ENCODE results near the gene CELSR1. TPM values are rescaled to one million over a fixed set of nuclear protein-coding genes. Genes with fewer than 3 reads are reported as not detected.

The CELSR1 gene, protein sequence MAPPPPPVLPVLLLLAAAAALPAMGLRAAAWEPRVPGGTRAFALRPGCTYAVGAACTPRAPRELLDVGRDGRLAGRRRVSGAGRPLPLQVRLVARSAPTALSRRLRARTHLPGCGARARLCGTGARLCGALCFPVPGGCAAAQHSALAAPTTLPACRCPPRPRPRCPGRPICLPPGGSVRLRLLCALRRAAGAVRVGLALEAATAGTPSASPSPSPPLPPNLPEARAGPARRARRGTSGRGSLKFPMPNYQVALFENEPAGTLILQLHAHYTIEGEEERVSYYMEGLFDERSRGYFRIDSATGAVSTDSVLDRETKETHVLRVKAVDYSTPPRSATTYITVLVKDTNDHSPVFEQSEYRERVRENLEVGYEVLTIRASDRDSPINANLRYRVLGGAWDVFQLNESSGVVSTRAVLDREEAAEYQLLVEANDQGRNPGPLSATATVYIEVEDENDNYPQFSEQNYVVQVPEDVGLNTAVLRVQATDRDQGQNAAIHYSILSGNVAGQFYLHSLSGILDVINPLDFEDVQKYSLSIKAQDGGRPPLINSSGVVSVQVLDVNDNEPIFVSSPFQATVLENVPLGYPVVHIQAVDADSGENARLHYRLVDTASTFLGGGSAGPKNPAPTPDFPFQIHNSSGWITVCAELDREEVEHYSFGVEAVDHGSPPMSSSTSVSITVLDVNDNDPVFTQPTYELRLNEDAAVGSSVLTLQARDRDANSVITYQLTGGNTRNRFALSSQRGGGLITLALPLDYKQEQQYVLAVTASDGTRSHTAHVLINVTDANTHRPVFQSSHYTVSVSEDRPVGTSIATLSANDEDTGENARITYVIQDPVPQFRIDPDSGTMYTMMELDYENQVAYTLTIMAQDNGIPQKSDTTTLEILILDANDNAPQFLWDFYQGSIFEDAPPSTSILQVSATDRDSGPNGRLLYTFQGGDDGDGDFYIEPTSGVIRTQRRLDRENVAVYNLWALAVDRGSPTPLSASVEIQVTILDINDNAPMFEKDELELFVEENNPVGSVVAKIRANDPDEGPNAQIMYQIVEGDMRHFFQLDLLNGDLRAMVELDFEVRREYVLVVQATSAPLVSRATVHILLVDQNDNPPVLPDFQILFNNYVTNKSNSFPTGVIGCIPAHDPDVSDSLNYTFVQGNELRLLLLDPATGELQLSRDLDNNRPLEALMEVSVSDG (N-terminal part only)
- 1.6 TPM for total RNA-seq

DNA sequence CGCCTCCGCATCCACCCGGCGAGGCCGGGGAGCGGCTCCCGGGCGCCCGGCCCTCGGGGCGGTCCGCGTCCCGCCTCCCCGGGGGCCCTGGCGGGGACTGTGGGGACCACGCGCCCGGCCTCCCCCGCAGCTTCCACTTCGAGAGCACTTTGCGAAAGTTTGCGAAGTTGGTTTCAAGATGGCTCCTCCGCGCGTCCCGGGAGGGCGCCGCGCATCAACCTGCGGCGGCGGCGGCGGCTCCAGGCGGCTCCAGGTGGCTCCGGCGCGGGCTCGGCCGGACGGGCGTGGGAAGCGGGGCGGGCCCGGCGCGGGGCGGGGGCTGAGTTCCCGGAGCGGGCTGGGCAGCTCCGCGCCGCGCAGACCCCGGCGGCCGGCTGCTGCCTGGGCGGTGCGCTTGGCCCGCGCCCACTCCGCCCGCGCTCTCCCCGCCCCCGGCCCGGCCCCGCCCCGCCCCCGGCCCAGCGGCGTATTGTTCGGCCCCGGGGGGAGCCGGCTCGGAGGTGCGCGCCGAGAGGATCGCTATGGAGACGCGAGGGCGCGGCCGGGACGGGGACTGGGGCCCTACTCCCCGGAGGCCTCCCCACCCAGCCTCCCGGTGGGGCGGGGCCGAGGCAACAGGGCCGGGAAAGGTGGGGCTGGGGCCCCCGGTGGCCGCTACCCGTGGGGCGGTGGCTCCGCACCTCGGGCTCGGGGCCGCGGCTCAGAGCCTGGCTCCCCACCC, at the start of gene CELSR1:
TSS of gene CELSR1 (minus strand) at position 396 of the 721 bp plus-strand sequence. CDS start 450 bp downstream, outside the sequence.
- Histone ChIP-seq H3K4me3 (ENCODE audit: low read length) (no peak within 1 kb of the TSS), H3K9me3 (ENCODE audit: low read depth, low read length) (no peaks in the 10 kb centered on the region), H3K27me3 (ENCODE audit: insufficient read depth, low read length) (peaks cover 23% of the 10 kb centered on the region), H3K4me1 (ENCODE audit: insufficient read depth, low read length) (peaks cover 11% of the 10 kb centered on the region)

DNA sequence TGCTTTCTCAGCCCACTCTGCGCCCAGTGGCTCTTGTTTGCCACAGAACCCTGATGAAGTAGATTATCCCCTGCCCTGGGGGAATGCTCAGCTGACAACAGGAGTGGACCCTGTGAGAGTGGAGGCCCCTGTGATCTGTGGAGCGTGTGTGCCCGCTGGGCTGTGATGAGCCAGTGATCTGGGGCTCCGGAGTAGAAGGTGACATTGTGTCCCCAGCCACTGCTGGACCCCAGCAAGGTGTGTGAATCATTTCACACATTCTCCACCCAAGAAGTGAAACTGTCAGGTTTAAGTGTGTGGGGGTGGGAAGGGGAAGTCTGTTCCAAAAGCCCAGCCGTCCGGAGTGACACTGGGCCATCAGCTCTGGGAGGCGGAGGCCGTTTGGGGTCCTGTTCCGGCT, 49.6 kb upstream of the CELSR1 start:
- Histone ChIP-seq H3K9me3 (ENCODE audit: low read depth, low read length) (no peaks in the 10 kb centered on the region), H3K27me3 (ENCODE audit: insufficient read depth, low read length) (no peaks in the 10 kb centered on the region), H3K4me1 (ENCODE audit: insufficient read depth, low read length) (peaks cover 66% of the 10 kb centered on the region), H3K4me3 (ENCODE audit: low read length) (no peak overlapping the region)

DNA sequence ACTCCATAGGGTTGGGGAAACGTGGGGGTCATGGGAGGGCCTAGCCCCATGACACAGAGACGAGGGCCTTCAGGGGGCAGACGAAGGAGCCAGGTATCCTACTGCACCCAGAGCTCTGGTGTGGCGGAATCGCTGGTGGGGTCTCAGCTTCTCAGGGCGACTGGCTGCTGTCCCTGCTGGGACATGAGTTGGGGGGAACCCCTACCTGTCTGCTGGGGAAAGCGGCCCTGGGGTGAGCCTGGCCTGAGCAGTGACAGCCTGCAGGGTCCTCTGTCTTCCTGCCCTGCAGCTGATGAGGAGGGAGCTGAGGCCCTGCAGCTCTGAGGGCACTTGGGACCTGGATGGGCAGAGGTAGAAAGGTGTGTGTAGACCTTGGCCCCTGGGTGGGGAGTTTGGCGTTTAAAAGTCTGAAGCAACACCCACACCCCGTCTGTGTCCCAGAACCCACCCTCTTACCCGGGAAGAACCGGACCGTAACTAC, 49.2 kb upstream of the CELSR1 start:
- H3K4me3 ChIP-seq (ENCODE audit: low read length) = no peak overlapping the region
- no peaks in the 10 kb centered on the region for H3K9me3 ChIP-seq (ENCODE audit: low read depth, low read length)
- peaks cover 68% of the 10 kb centered on the region for H3K4me1 ChIP-seq (ENCODE audit: insufficient read depth, low read length)
- no peaks in the 10 kb centered on the region for H3K27me3 ChIP-seq (ENCODE audit: insufficient read depth, low read length)

DNA sequence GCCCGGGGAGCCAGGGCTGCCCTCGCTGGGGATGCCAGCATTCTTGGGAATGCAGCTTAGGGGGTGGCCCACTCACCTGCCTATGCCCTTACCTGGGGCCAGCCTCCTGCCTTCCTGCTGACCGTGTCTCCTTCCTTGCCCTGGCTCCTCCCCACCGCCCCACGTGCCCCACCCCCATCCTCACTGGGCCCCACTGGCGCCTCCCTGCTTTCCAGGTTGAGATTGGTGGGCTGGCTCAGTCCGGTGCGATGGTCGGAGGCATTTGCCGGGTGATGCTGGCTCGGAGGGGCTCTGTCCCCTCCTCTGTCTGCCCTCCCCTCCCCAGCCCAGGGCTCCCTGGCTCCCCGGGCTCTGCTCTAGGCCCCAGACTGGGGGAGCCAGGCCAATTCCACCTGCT, 48.7 kb upstream of the CELSR1 start:
- no peak overlapping the region for H3K4me3 ChIP-seq (ENCODE audit: low read length)
- no peaks in the 10 kb centered on the region for H3K9me3 ChIP-seq (ENCODE audit: low read depth, low read length)
- H3K27me3 ChIP-seq (ENCODE audit: insufficient read depth, low read length) = no peaks in the 10 kb centered on the region
- H3K4me1 ChIP-seq (ENCODE audit: insufficient read depth, low read length) = peaks cover 68% of the 10 kb centered on the region

DNA sequence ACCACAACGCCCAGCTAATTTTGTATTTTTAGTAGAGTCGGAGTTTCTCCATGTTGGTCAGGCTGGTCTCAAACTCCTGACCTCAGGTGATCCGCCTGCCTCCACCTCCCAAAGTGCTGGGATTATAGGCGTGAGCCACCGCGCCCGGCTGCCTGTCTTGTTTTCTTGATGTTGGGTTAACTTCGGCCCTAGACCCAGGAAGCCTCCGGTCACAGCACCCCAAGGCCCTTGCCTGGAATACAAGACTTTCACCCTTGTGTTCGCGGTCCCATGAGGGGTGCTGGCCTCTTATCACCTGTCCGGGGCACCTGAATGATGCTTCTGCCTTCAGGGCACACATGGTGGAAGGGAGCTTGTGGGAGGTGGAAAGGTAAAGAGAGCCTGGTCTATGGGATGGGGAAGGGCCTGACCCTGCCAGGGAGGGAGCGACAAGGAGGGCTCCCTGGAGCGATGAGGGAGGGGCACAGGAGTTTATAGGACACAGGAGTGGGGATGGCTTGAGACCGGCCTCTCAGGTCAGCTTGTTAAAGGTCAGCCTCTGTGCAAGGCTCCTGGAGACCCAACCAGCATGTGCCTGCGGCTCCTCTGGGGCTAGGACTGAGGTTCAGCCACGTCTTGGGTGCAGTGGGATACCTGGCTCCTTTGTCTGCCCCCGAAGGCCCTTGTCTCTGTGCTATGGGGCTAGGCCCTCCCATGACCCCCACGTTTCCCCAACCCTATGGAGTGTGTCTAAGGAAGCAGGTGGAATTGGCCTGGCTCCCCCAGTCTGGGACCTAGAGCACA, 48.1 kb upstream of the CELSR1 start:
- Histone ChIP-seq H3K4me1 (ENCODE audit: insufficient read depth, low read length) (peaks cover 67% of the 10 kb centered on the region), H3K4me3 (ENCODE audit: low read length) (no peak overlapping the region)

DNA sequence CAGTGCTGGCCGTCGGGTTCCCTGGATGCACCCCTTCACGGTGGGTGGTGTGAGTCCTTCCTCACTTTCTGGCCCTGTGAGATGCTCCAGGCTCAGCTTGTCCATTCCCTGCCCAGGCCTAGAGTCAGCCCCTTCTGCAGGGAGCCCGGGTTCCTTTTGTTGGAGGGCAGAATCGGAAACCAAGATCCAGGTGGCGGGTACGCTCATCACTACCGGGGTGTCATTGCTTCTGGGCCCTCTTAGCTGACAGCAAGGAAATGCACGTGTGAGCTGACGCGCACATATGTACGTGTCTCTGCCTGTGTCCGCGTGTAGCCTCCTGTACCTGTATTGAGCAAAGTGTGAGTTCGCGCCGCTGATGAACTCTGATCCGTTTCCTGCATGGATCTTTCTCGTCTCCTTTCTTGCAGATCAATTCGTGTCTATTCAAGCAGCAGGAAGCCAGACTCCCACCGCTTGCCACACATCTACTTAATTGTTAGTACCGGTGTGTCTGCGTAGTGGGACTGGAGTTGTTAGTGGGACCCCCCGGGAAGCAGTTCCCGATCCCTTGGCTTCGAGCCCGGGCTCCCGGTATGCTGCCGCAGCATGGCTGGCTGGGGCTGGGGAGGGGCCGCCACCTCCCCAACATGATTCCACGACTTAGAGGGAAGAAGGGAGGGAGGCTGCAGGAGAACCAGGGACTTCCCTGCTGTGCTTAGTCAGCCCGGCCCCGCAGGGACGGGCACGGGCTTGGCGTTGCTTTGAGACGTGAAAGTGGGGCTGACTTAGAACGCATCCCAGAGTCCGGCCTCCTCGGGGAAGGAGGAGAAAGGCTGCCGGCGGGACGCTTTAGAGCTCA, 46.9 kb upstream of the CELSR1 start:
- no peaks in the 10 kb centered on the region for H3K27me3 ChIP-seq (ENCODE audit: insufficient read depth, low read length)
- no peaks in the 10 kb centered on the region for H3K9me3 ChIP-seq (ENCODE audit: low read depth, low read length)
- peaks cover 64% of the 10 kb centered on the region for H3K4me1 ChIP-seq (ENCODE audit: insufficient read depth, low read length)
- no peak overlapping the region for H3K4me3 ChIP-seq (ENCODE audit: low read length)

More for the DNA sequence above, 48.1 kb upstream of the CELSR1 start:
- no peaks in the 10 kb centered on the region for H3K9me3 ChIP-seq (ENCODE audit: low read depth, low read length)
- no peaks in the 10 kb centered on the region for H3K27me3 ChIP-seq (ENCODE audit: insufficient read depth, low read length)

DNA sequence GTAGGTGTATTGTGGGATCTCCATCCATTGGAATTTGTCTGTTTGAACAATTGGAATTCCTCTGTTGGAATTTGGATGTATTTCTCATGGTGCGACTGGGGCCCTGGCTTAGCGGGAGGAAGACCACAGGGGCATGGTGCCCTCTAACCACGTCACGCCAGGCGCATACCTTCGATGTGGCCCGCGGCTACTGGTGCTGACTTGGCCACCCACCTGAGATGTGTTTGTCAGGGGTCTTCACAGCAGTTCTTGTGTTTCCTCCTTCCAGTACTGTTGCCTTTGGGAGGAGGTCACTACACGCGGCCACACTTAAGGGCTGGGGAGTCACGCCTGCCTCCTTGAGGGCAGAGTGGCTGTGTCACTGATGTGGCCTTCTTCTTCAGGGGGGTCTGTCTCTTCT, 46.2 kb upstream of the CELSR1 start:
- Histone ChIP-seq H3K9me3 (ENCODE audit: low read depth, low read length) (no peaks in the 10 kb centered on the region), H3K4me3 (ENCODE audit: low read length) (no peak overlapping the region), H3K27me3 (ENCODE audit: insufficient read depth, low read length) (no peaks in the 10 kb centered on the region), H3K4me1 (ENCODE audit: insufficient read depth, low read length) (peaks cover 64% of the 10 kb centered on the region)

DNA sequence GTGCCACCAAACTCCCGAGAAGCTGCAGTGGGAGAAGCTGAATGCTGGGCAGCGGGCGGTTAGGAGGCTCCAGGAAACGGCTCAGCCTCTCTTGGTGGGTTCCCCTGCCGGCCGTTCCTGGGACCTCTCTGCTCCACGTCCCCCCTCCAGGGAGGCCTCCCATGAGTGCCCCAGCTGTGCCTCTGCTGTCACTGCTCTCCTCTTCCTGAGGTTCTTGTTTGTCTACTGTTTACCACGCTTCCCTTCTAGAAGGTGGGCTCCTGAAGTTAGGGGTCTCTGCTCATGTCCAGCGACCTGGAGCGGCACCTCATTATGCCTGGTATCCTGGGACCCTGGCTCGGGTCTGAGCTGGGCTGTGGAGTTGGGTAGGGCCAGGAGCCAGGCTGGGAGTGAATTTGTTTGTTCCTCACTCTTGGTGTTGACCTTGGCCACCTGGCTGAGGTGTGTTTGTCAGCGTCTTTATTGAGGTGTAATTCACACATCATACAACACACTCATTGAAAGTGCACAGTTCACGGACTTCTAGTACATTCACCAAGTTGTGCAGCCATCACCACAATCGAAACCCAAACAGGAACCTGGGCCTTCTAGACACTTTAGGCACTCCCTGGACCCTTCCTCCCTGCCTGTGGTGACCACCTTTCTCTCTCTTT, 45.0 kb upstream of the CELSR1 start:
- H3K4me1 ChIP-seq (ENCODE audit: insufficient read depth, low read length) = peaks cover 62% of the 10 kb centered on the region
- no peaks in the 10 kb centered on the region for H3K27me3 ChIP-seq (ENCODE audit: insufficient read depth, low read length)
- H3K4me3 ChIP-seq (ENCODE audit: low read length) = no peak overlapping the region
- H3K9me3 ChIP-seq (ENCODE audit: low read depth, low read length) = no peaks in the 10 kb centered on the region

DNA sequence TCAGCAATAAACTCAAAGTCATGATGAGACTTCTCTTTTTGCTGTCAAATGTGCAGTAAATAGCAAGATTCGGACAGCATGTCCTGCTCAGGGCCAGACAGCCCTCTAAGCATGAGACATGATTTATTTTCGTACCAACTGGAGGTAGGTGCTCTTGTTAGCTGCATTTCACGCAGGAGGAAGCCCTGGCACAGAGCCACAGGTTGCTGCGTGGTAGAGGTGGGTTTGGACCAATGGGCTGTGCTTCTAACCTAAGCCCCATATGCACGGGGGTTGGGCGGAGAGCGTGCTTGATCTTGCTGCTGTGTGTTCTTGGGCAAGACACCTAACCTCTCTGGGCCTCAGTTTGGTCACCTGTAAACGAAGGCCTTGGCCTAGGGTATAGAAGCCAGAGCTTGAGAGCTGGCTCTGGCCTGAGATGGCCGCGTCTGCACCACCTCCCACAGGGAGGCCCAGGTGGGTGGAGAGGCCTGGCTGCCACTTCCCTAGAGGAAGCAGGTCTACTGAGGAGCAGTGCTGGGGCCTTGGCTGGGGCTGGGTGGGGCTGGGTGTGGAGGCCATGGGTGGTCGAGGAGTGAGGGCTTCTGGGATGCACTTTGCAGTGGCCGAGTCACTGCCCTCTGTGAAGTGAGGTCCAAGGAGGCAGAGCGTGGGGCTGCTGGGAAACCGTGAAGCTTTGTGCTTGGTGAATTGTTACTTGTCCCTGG, 44.3 kb upstream of the CELSR1 start:
- Histone ChIP-seq H3K4me1 (ENCODE audit: insufficient read depth, low read length) (peaks cover 55% of the 10 kb centered on the region), H3K4me3 (ENCODE audit: low read length) (no peak overlapping the region), H3K27me3 (ENCODE audit: insufficient read depth, low read length) (no peaks in the 10 kb centered on the region), H3K9me3 (ENCODE audit: low read depth, low read length) (no peaks in the 10 kb centered on the region)

DNA sequence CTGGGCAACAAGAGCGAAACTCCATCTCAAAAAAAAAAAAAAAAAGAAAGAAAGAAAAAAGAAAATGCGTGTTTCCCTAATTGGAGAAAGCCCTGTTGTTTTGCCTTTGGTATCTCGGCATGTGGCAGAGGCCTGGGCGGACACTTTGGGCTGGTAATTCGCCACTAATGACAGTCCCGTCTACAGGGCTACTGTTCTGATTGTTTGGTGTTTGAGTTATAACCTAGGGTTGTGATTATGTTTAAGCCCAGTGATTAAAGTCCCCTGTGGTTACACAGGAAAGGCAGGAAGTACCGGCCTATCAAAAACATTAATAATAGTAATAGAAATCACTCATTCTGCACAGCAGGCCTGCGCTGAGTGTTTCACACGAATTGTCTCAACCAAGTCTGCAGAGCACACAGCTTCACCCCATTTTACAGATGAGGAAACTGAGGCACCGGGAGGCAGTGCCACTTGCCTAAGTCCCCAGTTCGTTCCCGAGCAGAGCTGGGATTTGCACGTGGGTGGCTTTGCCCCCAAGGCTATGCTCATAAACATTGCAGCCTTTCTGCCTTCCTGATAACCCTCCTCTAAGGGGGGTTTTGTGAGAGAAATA, 43.6 kb upstream of the CELSR1 start:
- H3K4me3 ChIP-seq (ENCODE audit: low read length) = no peak overlapping the region
- H3K9me3 ChIP-seq (ENCODE audit: low read depth, low read length) = no peaks in the 10 kb centered on the region
- no peaks in the 10 kb centered on the region for H3K27me3 ChIP-seq (ENCODE audit: insufficient read depth, low read length)
- peaks cover 55% of the 10 kb centered on the region for H3K4me1 ChIP-seq (ENCODE audit: insufficient read depth, low read length)

DNA sequence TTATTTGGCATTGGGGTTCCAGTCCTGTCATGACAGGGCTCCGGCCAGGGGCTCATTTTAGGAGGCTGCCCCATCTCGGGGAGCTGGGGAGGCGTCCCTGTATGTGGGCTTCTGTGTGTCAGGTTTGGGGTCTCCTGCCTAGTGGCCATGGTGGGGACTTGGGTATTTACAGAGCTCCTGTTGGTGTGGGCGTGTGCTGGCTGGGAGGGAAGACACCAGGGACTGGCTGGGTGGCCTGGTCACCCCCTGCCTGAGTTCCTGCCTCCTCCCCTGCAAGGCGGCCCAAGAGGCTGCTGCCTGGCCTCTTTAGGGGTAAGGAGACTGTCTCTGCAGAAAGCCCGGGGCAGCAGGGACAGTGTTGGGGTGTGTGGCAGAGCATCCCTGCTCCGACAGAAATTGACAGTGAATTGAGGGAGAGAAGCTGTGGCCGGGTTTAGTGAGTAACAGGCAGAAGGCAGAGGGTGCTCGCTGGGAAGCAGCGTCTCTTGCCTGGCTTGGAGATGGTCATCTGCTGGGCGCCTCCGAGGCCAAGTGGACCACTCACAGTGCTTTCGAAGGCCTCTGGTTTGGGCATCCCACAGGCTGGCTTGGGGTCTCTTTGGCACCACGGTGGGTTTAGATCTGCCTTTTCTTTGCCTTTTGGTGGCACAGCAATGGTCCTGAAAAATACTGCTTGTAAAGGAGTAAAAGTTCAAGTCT, 42.5 kb upstream of the CELSR1 start:
- Histone ChIP-seq H3K4me1 (ENCODE audit: insufficient read depth, low read length) (peaks cover 63% of the 10 kb centered on the region), H3K4me3 (ENCODE audit: low read length) (no peak overlapping the region), H3K27me3 (ENCODE audit: insufficient read depth, low read length) (no peaks in the 10 kb centered on the region), H3K9me3 (ENCODE audit: low read depth, low read length) (no peaks in the 10 kb centered on the region)

Data from mononuclear cell (primary cell).